Stimulated activated CD4-positive, alpha-beta T cell treated with anti-CD3 and anti-CD28 coated beads, Interleukin-15, amount 100 ng/mL, for 1 hour (primary cell): ENCODE results near the gene FLAD1.

ENCODE experiments used
- DNase-seq, 2 donors: peaks; one replicate each; pipeline ENCODE4 v3.0.0-alpha.2; 2020; ENCODE audit warnings: low read depth in 1 of 2, low spot score in 1 of 2

FLAD1 gene

DNA sequence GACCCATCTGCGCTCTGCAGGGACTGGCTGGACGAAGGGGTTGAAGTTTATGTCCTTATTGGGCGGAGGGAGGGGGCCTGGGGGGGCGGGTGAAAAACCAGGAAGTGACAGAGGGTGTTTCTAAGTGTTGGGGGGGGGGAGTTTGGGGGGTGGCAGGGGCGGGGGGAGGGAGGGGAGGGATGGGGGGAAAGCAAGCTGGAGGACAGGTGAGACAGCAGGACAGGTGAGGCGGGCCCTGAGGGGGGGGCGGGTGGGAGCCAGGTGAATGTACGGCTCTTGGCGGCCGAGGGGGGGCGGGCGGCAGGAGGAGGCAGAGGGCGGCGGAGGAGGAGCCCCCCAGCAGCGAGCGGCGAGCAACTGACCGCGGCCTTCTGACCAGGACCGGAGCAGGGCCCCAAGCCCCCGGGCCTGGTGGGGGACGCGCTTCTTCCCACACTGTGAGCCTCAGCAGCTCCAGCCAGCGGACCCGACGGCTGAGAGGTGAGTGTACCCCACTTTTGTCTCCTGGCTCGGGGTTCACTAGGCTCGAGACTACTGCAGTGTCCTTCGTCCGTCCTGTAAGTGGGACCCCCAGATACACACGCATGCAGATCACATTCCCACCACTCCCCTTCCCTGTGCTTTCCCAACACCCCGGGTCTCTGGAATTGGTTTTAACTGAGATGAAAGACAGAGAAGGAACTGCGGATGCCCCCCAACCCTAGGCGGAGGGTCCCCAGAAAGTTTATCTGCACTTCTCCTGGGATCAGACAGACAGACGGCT lies 19.5 kb downstream of the FLAD1 start, which contains the start of gene ZBTB7B:
TSS of gene ZBTB7B (plus strand) at position 339 of the 763 bp plus-strand sequence. CDS start 11,859 bp downstream, outside the sequence.
- no peak for DNase-seq

DNA sequence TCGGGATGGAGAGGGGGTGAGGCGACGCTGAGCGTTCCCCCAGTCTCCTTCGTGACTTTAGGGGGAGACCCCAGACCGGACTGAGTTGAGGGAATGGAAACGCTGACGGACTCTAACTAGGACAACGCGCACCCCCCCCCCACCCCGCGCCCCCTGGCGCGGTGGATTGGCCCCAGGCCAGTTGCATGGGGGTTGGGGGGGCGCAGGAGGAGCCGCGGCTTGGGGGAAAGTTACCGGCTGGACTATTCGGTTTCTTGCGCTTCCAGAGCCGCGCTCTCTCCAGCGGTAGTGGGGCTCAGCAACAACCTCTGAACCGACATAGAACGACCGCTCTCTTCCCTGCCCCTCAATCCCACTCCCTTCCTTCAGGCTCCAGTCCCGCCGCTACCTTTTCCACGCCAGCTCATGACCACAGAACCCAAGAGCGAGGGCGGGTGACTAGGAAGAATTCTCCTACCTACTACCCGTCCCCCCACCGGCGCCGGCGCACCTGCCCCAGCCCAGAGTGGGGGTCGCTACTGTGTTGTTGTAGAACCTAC lies 20.2 kb downstream of the FLAD1 start:
- DNase-seq: no peak

DNA sequence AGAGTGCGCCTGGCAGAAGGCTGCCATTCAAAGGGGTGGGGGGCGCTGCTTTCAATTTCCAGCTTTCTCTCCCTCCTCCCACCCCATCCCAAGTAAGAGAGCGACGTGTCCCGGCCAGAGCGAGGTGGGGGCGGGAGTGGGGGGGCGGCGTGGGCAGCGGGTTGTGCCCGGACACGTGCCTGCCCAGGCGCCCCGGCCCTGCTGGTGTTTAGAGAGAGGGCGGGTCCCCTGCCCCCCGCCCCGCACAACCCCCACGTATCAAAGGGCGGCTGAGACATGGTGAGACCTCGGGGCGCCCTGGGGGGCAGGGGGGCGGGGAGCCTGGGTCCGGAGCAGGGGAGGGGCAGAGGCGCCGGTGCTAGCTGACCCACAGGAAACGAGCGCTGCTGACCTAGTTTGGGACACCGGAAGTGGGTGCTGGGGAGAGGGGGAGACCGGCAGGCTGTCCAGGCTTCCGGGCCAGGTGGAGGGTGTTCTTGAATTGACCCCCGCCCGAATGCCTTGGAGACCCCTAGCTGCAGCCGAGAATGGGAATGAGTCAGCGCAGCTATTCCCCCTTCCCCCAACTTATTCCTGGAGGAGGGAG lies 20.7 kb downstream of the FLAD1 start:
- no peak for DNase-seq

DNA sequence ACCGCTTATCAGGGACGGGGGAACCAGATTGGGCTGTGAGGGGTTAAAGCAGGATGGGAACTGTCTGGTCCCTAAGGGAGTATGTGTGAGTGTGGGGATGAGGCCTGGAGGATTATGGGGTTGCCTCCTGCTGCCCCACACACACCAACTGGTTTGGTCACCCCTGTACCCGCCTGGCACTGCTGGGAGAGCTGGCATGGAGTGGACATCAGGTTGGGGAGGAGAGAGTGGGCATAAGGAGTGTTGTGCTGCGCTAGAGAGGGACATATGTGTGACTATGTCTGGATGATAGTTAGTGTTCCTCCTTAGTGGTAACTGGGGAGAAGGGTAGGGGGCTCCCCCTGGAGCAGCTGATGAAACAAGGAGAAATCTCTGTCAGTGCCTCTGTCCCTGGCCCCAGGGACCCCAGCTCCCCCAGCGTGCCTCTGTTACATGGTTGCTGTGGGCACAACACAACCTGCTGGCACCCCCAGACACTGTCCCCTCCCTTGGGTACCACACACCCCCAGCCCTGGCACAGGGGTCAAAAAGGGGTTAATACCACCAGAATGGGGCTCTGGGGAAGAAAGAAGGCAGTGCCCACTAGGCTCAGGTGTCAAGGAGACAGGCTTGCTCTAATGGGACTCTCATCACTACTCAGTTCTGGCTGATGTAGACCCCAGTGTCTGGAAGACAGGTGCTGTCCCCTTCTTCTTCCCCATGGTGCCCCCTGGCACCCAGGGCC lies 21.4 kb downstream of the FLAD1 start:
- DNase-seq: no peak

DNA sequence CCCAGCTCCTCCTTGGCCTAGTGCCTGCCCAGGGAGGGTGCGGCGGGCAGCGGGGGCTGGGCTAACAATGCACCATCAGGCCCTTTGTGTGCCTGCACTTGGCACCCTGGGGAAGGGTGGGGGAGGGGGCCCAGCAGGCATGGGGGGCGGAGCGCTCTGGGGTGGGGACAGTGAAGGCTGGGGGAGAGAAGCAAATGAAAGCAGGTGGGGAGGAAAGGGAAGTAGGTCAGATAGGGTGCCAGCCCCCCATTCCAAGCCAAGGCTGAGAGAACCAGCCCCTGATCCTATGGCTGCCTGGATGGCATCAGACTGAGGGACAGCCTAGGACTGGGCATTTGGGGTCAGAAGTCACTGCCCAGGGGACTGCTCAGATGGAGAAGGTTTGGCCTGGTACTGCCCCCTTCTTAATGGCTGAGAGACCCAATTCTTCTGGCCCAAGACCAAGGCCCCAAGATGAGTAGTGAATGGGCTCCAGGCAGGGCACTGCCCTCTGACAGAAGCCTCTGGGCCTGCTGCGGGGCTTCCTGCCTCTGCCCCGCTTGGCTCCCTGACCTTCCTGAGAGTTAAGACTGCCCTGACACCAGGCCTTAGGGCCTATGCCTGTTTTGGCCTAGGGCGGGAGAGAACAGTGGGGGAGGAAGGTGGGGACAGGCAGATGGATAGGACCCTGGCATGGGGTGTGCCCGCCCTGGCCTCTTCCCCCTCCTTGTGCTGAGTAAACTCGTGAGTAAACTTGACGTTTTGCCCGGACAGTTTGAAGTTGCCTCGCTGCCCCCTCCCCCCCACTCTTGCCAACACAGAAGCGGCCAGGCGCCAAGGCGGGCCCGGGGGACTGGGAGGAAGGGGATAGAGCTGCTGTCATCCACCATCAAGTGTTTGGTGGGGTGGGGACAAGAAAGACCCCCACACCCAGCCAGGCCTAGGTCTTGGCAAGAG lies 22.2 kb downstream of the FLAD1 start:
- DNase-seq: no peak

DNA sequence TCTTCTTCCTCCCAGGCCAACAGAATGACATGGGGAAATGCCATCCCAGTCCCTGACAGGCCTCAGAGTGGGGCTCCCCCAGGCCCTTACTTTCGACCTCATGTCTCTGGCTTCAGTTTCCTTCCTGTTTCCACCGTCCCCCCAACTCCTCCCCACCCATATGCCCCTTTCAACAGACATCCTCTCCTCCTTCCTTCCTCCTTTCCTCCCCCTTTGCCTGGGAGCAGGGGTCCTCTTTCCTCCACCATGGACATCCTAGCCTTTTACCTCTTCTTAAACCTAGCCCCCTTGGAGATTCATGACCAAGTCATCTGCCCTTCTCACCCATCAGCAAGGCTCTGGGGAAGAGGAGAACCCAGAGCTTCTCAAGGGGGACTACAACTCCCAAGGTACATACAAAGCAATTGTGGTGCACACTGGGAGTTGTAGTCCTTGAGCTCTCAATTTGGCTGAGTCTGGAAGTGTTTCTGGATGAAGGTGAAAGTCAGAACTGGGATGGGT lies 23.5 kb downstream of the FLAD1 start:
- no peak for DNase-seq

DNA sequence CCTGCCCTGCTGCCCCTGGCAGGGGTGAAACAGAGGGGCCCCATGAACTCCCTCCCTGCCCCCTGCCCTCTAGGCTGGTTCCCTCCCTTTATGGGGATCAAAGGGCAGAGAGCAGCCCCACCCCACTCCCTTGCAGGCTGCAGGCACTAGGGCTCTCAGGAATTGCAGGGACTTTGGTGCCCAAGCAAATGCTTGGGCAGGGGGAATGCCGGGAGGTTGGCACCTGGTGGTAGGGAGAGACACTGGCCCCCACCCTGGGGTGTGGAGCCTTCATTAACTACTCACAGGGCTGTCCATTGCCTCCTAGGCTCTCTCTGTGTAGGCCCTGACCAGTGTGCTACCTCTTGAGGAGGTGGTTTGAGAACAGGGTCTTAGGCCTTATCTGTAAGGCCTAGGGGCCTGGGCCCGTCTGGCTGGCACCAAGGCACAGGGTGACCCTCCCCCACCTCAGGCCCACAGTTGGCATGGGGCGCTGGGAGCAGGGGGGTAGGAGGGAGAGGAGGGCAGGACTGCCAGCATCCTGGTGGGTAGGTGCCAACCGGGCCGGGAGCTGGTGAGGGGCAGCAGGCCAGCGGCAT lies 24.2 kb downstream of the FLAD1 start:
- DNase-seq: no peak

DNA sequence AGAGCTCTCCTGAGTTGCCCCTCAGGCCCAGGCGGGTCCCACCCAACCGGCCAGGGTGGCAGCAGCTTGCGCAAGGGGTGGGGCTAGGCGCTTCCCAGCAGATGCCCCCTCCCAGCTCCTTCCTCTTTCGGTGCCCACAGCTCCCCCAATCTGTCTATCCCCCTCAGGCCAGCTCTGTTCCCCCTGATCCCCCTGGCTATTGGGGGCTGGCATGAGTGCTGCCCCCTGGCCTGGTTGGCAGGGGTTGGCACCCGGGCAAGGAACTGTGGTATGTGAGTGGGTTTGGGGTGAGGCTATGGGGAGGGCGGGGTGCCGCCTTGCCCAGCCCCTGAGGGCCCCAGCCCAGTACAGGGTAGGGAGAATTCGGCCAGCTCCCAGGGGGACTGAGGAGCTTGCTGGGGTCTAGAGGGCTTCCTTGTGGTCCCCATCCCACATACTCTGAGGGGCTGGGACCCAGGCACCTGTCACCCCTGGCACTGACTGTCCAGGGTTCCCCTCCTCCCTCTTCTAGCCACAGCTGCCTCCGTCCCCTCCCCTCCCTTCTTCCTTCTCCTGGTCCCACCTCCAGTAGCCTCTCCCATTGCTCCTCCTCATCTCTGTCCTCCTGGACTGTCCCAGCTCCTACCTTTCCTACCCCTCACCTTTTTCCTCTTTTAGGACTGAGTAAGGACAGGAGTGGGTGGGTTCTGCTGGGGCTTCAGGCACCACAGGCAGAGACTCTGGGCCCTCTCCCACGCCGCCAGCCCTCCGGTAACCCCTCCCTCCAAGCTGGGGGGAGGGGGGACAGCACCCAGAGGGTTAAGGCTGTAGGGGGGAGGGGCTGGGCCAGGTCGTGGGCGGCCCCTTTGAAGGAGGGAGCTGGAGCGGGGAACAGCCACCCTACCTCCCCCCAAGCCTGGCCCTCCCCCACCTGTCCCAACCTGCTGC lies 25.1 kb downstream of the FLAD1 start:
- peak in 1 of 2 donors; percentile 60 for DNase-seq

DNA sequence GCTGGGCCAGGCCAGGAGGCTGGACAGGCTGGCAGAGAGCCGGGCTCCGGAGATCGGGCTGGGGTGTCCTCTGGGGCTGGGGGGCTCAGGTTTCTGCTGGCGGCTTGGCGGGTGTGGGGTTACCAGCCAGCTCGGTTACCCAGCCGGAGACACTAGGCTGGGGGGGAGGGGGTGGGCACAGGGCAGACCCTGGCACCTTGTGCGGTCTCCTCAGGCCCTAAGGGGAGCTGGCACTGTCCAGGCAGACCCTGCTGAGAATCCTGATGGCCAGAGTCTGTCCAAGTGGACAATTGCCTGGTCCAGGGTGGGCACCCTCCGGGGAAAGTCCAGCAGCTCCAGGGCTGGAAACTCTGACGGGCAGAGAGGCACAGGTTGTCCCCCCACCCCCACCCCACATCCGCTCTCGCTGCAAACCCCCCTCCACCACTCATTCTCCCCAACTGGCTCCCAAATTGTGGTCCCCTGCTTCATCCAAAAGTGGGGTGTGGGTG lies 26.1 kb downstream of the FLAD1 start:
- no peak for DNase-seq

DNA sequence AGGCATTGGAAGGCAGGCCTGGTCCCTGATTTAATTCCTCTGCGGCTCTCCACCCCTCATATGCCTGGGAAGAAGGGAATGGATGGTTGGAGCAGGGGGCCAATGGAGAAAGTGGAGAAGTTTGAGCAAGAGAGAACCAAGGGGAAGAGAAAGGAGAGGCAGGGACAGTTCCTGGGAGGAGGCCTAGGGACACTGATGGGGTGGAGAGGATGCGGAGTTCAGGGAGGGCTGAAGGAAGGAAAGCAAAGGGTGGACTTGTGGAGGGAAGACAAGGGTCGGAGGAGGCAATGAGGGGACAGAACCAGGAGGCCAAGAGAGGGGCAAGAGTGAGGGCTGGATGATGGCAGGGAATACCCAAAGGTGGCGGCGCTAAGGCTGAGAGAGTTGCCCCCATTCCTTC lies 26.6 kb downstream of the FLAD1 start:
- DNase-seq: no peak

DNA sequence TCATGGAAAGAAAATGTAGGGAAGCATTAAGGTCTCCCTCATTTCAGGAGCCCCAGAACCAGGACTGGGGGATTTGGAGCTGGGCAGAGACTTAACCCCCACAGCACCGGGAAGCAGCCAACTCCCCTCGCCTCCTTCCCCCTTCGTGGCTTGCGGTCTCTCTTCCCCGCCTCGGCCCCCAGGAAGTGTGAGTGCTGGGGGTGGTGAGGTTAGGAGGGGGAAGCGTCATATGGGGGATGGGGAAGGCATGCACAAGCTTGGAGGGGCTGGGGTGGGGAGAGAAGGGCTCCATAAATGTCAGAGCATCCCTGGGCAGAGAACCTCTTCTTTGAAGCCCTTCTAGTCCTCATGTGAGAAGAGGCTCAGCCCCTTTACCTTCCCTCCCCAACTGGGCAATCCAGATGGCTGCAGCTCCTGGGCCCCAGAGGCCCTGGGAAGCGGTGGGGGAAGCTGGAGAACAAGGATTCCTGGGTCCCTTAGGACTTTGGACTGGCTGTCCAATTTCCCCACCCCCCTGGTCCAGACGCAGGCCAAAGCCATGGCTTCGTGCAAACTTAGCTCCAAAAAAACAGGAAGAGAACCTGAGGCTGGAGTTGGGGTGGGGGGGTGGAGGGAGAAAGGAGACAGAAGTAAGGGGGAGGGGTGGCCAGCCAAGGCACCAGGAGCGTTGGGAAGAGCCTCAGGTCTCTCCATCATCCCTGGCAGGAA lies 27.2 kb downstream of the FLAD1 start:
- DNase-seq: no peak

DNA sequence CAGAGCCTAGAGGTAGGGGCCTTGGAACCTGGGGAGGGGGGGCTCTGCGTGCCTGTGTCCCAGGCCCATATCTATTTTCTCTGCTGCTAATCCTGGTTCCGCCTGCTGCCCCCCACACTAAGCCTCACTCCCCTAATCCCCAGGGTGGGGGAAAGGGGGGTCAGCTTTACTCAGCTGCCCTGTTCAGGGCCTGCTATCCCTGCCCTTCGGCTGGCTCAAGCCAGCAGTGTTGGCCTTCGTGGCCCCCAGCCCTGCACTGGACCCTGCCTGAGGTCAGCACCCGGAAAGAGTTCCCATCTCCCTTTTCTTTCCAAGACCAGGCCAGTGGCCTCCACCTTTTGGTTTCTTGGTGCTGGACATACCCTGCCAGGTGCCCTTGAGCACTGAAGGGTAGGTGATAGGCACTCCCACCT lies 27.9 kb downstream of the FLAD1 start:
- DNase-seq: no peak

DNA sequence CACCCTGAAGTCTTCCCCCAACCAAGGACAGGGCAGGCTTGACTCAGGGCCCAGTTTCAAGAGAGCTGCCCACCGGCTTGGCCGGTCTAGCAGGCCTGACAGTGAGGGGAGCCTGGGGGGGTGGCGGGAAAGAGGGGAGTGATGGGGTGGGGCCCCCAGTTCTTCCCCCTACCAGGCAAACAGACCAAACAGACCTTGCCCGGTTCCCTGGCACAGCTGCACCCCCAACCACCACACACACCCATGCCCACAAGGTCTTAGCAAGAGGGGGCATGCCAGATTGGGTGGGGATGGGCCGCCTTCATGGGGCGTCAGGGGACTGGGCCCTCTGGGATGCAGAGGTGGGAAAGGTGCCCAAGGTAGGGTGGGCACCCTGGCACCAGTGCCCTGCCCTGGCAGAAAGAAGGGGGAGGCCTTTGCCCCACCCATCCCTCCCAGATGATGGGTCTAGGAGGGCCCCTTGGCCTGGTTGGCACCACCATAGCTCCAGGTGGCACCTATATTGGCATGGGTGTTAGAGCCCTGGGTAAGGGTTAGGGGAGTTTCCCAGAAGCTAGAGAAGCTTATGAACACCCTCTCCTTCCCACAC lies 28.4 kb downstream of the FLAD1 start:
- no peak for DNase-seq

DNA sequence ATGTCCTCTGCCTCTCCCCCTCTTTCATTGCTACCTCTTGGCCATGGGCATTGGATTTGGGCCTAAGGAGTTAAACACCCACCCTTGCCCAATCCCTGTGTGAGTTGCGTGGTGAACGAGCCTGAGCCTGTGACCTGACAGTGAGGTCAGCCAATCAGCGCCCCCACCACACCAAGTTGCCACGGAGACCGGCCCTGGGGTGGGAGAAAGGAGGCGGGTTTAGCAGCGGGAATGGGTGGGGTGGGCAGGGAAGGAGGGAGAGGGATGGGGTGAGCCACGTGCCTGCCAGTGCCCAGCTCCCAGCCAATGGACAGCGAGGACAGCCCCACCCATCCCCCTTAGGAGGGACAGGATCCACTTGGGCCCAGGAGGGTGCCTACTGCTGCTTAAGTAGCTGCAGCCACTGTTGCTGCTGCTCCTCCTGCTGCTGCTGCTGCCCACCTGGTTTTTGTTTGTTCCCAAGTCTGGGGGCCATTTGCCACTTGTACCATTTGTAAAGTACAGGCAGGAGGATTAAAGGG lies 28.9 kb downstream of the FLAD1 start:
- no peak for DNase-seq

DNA sequence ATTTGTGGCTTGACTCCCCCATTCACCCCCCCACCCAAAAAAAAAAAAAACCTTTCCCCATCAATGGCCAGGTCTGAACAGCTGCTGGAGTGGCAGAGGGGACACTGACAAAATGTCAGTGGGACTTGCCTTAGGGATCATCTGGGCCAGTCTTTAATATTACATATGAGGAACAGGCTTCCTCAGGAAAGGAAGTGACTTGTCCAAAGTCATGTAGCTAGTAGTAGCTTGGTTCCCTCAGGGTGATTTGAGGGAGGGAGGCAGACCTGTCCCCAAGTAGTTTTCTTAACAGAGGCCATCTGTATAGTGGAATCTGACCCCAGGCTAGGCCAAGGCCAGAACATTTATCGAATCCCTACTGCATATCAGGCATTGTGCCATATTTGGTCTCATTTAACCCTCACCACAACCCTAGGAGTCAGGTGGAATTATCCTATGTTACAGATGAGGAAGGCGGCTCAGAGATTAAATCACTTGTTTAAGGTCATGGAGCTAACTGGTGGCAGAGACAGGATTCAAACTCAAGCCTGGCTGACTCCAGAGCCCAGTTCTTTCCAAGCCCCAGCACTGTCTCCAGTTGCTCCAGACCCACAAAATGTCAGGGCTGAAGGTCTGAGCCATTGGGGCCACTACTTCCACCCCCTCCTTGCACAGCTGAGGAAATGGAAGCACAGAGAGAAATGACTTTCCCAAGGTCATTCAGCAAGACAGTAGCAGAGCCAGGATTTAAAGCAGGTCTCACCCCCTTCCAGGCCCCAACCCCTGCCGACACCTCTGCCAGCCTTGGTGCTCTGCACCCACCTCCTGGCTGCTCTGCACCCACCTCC lies 29.8 kb downstream of the FLAD1 start:
- DNase-seq: no peak

DNA sequence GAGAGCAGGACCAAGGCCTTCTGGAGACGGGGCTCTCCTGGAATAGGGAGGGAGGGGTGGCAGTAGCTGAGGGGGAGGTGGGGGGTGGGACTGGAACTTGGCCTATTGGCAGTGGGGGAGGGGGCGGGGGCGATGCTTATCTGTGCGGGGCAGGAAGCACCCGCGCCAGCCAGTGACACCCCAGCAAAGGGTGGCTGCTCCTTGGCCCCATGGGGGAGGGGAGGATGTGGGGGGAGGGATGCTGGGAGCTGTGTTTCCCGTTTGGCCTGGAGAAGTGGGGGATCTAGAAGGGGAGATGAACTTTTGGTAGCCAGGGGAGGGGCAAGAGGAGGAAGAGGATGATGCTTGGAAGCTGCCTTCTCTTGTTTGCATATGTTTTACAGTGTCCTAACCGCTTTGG lies 30.5 kb downstream of the FLAD1 start:
- DNase-seq: peak in 1 of 2 donors; percentile 33
